Psoas muscle (tissue), 8 donors: ENCODE measurements around the gene CLK4. TPM values are rescaled to one million over a fixed set of nuclear protein-coding genes. Genes with fewer than 3 reads are reported as not detected.

Source experiments
- ATAC-seq, 4 donors: fragments of 200-7000 bp; cut with Tn5 transposase; one replicate each; pipeline ENCODE4 v1.9.1; 2020; ENCODE audit warnings: moderate library complexity in 3 of 4, mild to moderate bottlenecking in 2 of 4
- DNase-seq, 2 donors: peaks; one replicate each; pipeline ENCODE4 v3.0.0-alpha.2; 2020
- H3K27ac ChIP-seq: fragments of 200-600 bp; one replicate; pipeline ENCODE4 v1.8.0; 2022
- H3K27me3 ChIP-seq, 3 donors: fragments of 200-600 bp in 1 of 3; one replicate each; pipeline versions ENCODE4 v1.6.1 to v1.8.0; 2013 to 2022; ENCODE audit warnings: low read length in 2 of 3, mild to moderate bottlenecking in 2 of 3, moderate library complexity in 1 of 3; ENCODE audit not compliant: insufficient read depth in 3 of 3
- H3K36me3 ChIP-seq, 2 donors: fragments of 200-600 bp in 1 of 2; one replicate each; pipeline versions ENCODE4 v1.6.1 to v1.8.0; 2013 to 2022; ENCODE audit warnings: low read depth in 1 of 2, mild to moderate bottlenecking in 1 of 2, moderate library complexity in 1 of 2; ENCODE audit not compliant: insufficient read depth in 1 of 2
- H3K4me1 ChIP-seq: fragments of 200-600 bp; one replicate; pipeline ENCODE4 v1.8.0; 2022
- H3K4me3 ChIP-seq: fragments of 200-600 bp; one replicate; pipeline ENCODE4 v1.8.0; 2022; ENCODE audit warnings: mild to moderate bottlenecking
- H3K9me3 ChIP-seq: fragments of 200-600 bp; one replicate; pipeline ENCODE4 v1.8.0; 2022
- WGBS, 3 donors: extraction: QIAGEN DNeasy Blood & Tissue Kit; methylation state at CpG; one replicate each; pipeline versions ENCODE4 v1.1.6 to v1.1.7; 2013; 5-methylcytosine and 5-hydroxymethylcytosine counted together
- intact Hi-C, 2 donors: fragments of 100-400 bp; cut with DNase I; formaldehyde crosslinking; loops; one replicate each; pipeline versions ENCODE4 v1.11.0 to v1.14.2; 2022
- polyA plus RNA-seq, 3 donors: library from polyadenylated mRNA; stranded (reverse); fragments of 200-250 nt; gene quantifications; one replicate each; pipeline ENCODE4 v1.2.3, GENCODE V29; 2013
- total RNA-seq, 4 donors: library from RNA; stranded (reverse); fragmentation: NEBNext Ultra II Directional in 2 of 4; extraction: Animal tissue kit (Norgen Biotek cat#: 25700) in 2 of 4; gene quantifications; one replicate each; pipeline versions ENCODE4 v1.2.1 to v1.2.4, GENCODE V29; 2021 to 2023
- TF ChIP-seq, protein P1 (sequence below): fragments of 200-600 bp; IDR thresholded peaks from one replicate; pipeline ENCODE4 v1.8.0; 2022; ENCODE audit warnings: antibody characterized with exemption
- donor health status: healthy with polysubstance abuse.
- donor health status: DM: no; HTN: no; CAD: no; lungs with moderate emphysema.
- donor health status: Bipolar disorder and iron deficiency.
- donor health status: healthy.
- donor health status: DM: yes; HTN: yes; CAD: no.
- donor health status: DM: no; HTN: no; CAD: no.
- donor health status: DM: no; HTN: no; CAD: no.
- donor health status: DM: yes; HTN: yes; CAD: no.

The CLK4 gene
- total and polyA plus RNA-seq, 7 donors, result 4.9 to 31.5 (median 15.1) TPM

DNA sequence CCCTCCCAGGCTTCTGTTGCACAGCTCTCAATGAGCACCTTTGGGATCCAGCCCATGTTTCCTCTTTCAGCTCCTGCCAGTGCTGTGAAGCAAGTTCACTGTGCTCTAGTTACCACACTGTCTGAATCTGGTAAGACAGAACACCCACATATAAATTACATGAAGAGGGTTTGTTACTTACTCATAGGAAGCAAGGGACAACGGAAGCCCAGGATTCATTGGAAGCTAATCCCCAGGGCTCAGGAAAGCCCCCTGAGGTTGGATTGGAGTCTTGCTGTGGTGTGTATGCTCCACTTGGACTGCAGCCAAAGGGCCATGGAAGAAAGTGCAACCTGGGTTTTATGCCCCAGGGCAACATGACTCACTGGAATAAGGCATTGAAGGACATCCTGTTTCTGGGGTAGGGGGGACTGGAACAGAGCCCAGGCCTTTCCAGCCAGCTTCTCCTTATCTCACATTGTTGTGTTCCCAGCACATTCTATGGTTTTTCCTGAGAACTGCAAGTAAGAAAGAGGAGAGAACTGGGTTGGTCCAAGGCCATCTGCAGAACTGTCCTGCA is 15.6 kb upstream of the CLK4 start:
- Histone ChIP-seq H3K27me3 (no peaks in the 10 kb centered on the region), H3K4me3 (no peak overlapping the region), H3K4me1 (no peaks in the 10 kb centered on the region), H3K27ac (no peak overlapping the region), H3K36me3 (no peaks in the 10 kb centered on the region), H3K9me3 (no peaks in the 10 kb centered on the region)
- 29 to 54% (median 52%) methylated on average over 1 of the region's 1 CpG for WGBS, 3 donors
- intact Hi-C loops, result no loop called here
- TF ChIP-seq, protein P1, sequence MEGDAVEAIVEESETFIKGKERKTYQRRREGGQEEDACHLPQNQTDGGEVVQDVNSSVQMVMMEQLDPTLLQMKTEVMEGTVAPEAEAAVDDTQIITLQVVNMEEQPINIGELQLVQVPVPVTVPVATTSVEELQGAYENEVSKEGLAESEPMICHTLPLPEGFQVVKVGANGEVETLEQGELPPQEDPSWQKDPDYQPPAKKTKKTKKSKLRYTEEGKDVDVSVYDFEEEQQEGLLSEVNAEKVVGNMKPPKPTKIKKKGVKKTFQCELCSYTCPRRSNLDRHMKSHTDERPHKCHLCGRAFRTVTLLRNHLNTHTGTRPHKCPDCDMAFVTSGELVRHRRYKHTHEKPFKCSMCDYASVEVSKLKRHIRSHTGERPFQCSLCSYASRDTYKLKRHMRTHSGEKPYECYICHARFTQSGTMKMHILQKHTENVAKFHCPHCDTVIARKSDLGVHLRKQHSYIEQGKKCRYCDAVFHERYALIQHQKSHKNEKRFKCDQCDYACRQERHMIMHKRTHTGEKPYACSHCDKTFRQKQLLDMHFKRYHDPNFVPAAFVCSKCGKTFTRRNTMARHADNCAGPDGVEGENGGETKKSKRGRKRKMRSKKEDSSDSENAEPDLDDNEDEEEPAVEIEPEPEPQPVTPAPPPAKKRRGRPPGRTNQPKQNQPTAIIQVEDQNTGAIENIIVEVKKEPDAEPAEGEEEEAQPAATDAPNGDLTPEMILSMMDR, result no peak
- no peak for ATAC-seq
- no peak for DNase-seq

DNA sequence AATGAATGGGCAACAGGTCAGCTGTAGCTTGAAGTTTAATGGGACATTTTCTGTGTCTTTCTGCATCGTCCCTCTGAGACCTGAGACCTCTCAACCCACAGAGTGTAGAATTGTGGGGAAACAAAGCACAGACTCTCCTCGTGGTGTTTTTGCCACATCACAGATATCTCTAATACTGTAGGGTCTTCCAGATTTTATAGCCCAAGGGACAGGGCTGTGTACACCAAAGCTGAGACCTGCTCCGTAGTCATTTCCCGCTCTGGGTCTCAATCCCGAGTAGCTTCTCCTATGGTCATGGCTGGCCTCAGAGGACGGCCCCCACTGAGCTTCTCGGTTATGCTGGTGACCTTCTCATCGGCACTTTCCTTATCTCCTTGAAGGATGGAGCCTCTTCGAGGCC is 14.9 kb upstream of the CLK4 start:
- Histone ChIP-seq H3K9me3 (no peaks in the 10 kb centered on the region), H3K27me3 (no peaks in the 10 kb centered on the region), H3K36me3 (no peaks in the 10 kb centered on the region), H3K27ac (no peak overlapping the region), H3K4me3 (no peak overlapping the region), H3K4me1 (no peaks in the 10 kb centered on the region)
- intact Hi-C loops, result no loop called here
- TF ChIP-seq, protein P1, result no peak
- 74 to 80% (median 79%) methylated on average over 9 of the region's 9 CpGs for WGBS, 3 donors
- DNase-seq (no peak), ATAC-seq (no peak)

GRCh38 chr5:178640331-178641045 is 13.6 kb upstream of the CLK4 start:
- no peaks in the 10 kb centered on the region for H3K27me3 ChIP-seq
- TF ChIP-seq, protein P1, result no peak
- H3K9me3 ChIP-seq, result no peaks in the 10 kb centered on the region
- no peaks in the 10 kb centered on the region for H3K36me3 ChIP-seq
- ATAC-seq, result no peak
- 83 to 87% (median 84%) methylated on average over 13 of the region's 13 CpGs for WGBS, 3 donors
- no peak overlapping the region for H3K4me3 ChIP-seq
- H3K4me1 ChIP-seq, result no peaks in the 10 kb centered on the region
- no peak for DNase-seq
- intact Hi-C loops, result no loop called here
- no peak overlapping the region for H3K27ac ChIP-seq

DNA sequence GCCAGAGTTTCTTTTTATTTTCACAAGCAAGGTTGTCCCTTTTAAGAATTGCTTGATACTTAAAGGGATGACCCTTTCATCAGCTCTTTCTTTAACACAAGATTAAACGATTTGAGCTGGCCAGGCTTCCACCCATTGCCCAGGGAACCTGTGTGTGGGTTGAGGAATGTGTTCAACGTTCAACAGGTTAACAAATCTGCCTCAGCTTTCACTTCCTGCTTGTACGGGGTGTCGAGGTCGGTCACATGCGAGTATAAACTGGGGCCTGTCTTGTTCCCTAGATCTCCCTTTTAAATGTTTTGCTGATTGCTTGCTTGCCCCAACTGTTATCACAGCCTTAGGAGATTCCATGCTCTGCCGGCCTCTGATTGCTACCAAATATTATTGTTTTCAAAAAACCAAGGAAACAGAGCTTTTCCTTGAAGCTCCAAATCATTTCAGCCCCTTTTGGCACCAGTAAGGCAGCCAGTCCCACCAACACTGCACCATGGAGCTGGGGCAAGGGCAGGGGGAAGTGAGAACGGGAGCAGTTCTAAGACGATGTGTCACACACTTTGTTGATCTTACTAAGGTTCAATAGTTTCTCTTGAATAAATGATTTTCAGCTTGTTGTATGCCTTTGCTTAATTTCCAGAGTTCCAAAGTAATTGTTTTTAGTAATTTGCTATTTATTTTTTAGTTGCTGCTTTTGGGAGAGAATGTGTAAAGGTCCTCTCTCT is 10.7 kb upstream of the CLK4 start:
- ATAC-seq (no peak), DNase-seq (no peak)
- Histone ChIP-seq H3K4me3 (no peak overlapping the region), H3K9me3 (no peaks in the 10 kb centered on the region), H3K27ac (no peak overlapping the region), H3K4me1 (no peaks in the 10 kb centered on the region), H3K27me3 (peaks cover 0 to under 1% (median 0%) of the 10 kb centered on the region in 3 donors), H3K36me3 (no peaks in the 10 kb centered on the region)
- intact Hi-C loops, result no loop called here
- TF ChIP-seq, protein P1, result no peak
- WGBS, 3 donors, result 69 to 74% (median 70%) methylated on average over 9 of the region's 9 CpGs
